ENCODE results near the gene RAB9A.

Gene RAB9A

GRCh38 chrX:13697455-13697854 is 8.5 kb downstream of the RAB9A start:
- H3K27ac ChIP-seq (replicated peaks) = peak overlapping the region; percentile 20
- no peaks in the 10 kb centered on the region for H3K27me3 ChIP-seq (ENCODE audit: insufficient read depth, poor library complexity, severe bottlenecking)
- DNase-seq (ENCODE audit: low read depth in 1 of 2, low spot score in 1 of 2) = peak in 1 of 2 experiments; percentile 25
- no peak overlapping the region for H3K4me3 ChIP-seq (replicated peaks; ENCODE audit: insufficient read depth, low read length)
- TF ChIP-seq SPI1 (IDR thresholded peaks at IDR 0.05; ENCODE audit: borderline replicate concordance, low read depth) (no peak), POLR2AphosphoS5 (IDR thresholded peaks at IDR 0.05; ENCODE audit: low read depth) (no peak)

DNA sequence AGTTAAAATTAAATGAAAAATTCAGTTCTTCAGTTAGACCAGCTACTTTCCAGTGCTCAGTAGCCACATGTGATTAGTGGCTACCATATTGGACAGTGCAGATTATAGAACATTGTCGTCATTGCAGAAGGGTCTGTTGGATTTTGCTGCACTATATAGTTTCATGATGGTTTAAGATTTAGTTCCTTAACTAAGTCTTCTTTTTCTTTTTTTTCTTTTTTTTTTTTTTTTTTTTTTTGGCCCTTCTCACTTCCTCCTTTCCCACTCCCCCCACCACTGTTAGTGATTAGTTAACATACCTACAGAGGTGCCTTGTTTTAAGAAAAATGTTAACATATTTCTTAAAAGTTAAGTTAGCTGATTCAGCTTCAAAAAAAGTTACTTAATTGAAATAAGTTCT is 9.0 kb downstream of the RAB9A start:
- Histone ChIP-seq H3K4me3 (replicated peaks; ENCODE audit: insufficient read depth, low read length) (no peak overlapping the region), H3K27ac (replicated peaks) (peak overlapping the region; percentile 39; the same call in 1 of the 2 replicates), H3K27me3 (ENCODE audit: insufficient read depth, poor library complexity, severe bottlenecking) (no peaks in the 10 kb centered on the region)
- DNase-seq (ENCODE audit: low read depth in 1 of 2, low spot score in 1 of 2) = no peak
- TF ChIP-seq POLR2AphosphoS5 (IDR thresholded peaks at IDR 0.05; ENCODE audit: low read depth) (no peak), SPI1 (IDR thresholded peaks at IDR 0.05; ENCODE audit: borderline replicate concordance, low read depth) (no peak), CTCF (IDR thresholded peaks at IDR 0.05; ENCODE audit: insufficient read depth, low read length) (no peak), GABPA (IDR thresholded peaks at IDR 0.05; ENCODE audit: low read depth) (no peak)
- TF ChIP-seq, protein P1, sequence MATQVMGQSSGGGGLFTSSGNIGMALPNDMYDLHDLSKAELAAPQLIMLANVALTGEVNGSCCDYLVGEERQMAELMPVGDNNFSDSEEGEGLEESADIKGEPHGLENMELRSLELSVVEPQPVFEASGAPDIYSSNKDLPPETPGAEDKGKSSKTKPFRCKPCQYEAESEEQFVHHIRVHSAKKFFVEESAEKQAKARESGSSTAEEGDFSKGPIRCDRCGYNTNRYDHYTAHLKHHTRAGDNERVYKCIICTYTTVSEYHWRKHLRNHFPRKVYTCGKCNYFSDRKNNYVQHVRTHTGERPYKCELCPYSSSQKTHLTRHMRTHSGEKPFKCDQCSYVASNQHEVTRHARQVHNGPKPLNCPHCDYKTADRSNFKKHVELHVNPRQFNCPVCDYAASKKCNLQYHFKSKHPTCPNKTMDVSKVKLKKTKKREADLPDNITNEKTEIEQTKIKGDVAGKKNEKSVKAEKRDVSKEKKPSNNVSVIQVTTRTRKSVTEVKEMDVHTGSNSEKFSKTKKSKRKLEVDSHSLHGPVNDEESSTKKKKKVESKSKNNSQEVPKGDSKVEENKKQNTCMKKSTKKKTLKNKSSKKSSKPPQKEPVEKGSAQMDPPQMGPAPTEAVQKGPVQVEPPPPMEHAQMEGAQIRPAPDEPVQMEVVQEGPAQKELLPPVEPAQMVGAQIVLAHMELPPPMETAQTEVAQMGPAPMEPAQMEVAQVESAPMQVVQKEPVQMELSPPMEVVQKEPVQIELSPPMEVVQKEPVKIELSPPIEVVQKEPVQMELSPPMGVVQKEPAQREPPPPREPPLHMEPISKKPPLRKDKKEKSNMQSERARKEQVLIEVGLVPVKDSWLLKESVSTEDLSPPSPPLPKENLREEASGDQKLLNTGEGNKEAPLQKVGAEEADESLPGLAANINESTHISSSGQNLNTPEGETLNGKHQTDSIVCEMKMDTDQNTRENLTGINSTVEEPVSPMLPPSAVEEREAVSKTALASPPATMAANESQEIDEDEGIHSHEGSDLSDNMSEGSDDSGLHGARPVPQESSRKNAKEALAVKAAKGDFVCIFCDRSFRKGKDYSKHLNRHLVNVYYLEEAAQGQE (IDR thresholded peaks at IDR 0.05; ENCODE audit: insufficient replicate concordance, low read depth) = no peak

DNA sequence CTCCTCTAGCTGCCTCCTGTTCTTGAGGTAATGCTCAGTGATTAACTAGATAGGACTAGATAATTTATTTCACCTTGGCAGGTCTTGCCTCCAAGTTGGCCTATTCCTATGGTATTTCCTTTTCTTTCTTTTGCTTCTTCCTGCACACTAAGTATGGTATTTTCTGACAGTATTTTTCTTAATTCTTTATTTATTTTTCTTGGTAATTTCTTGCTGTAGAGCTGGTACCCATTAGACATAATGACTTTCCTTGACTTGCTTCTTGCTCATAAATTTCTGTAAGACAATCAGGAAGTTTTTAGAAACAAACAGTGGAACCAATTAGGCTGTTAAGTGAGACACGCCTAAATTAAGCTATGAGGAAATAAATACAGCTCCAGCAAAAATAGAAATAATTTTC is 9.5 kb downstream of the RAB9A start:
- TF ChIP-seq SPI1 (IDR thresholded peaks at IDR 0.05; ENCODE audit: borderline replicate concordance, low read depth) = no peak
- TF ChIP-seq POLR2AphosphoS5 (IDR thresholded peaks at IDR 0.05; ENCODE audit: low read depth) = no peak
- no peak for TF ChIP-seq GABPA (IDR thresholded peaks at IDR 0.05; ENCODE audit: low read depth)
- TF ChIP-seq, protein P1 (IDR thresholded peaks at IDR 0.05; ENCODE audit: insufficient replicate concordance, low read depth) = no peak
- no peak for TF ChIP-seq CTCF (IDR thresholded peaks at IDR 0.05; ENCODE audit: insufficient read depth, low read length)
- no peak overlapping the region for H3K4me3 ChIP-seq (replicated peaks; ENCODE audit: insufficient read depth, low read length)

DNA sequence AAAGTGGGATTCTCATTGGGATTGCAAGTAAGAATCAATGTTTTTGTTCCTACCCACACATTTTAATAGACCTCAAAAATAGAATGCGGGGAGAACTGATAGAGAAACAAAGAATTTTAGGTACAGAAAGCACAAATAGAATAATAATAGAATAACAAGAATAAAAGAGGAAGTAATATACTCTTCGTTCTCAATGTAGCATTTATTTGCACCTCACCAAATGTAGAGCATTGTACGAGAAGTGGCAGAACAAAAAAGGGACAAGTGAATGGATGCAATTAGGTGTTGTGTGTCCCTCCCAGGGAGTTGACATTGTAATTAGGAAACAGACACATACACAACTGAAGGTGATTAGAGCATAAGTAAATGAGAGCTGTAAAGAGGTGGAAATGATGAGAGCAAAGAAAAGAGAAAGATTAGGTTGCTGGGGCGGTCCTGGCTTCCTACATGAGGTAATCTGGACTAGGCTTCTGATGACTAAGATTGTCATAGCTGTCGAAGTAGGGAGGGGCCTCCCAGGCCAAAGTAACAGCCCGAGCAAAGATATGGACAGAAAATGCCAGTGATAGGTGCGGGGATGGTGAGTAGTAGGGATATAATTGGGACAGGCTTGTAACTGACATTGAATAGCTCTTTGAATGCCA is 10.4 kb downstream of the RAB9A start:
- no peak for DNase-seq (ENCODE audit: low read depth in 1 of 2, low spot score in 1 of 2)
- no peak for TF ChIP-seq POLR2AphosphoS5 (IDR thresholded peaks at IDR 0.05; ENCODE audit: low read depth)
- TF ChIP-seq GABPA (IDR thresholded peaks at IDR 0.05; ENCODE audit: low read depth) = no peak
- TF ChIP-seq, protein P1 (IDR thresholded peaks at IDR 0.05; ENCODE audit: insufficient replicate concordance, low read depth) = no peak
- TF ChIP-seq SPI1 (IDR thresholded peaks at IDR 0.05; ENCODE audit: borderline replicate concordance, low read depth) = no peak
- TF ChIP-seq CTCF (IDR thresholded peaks at IDR 0.05; ENCODE audit: insufficient read depth, low read length) = no peak
- Histone ChIP-seq H3K27me3 (ENCODE audit: insufficient read depth, poor library complexity, severe bottlenecking) (no peaks in the 10 kb centered on the region), H3K4me3 (replicated peaks; ENCODE audit: insufficient read depth, low read length) (no peak overlapping the region), H3K27ac (replicated peaks) (no peak overlapping the region)

More for the DNA sequence above, 9.5 kb downstream of the RAB9A start:
- H3K27me3 ChIP-seq (ENCODE audit: insufficient read depth, poor library complexity, severe bottlenecking) = no peaks in the 10 kb centered on the region
- no peak for DNase-seq (ENCODE audit: low read depth in 1 of 2, low spot score in 1 of 2)
- 0 out of 2 replicates have a peak overlapping the region, but pooled peaks have one; percentile 27 for H3K27ac ChIP-seq (replicated peaks)

Data from HL-60 (cell line).